Mesothelial cell of epicardium (in vitro differentiated cells): ENCODE data around the gene TMEM120B. TPM values are rescaled to one million over a fixed set of nuclear protein-coding genes. Genes with fewer than 3 reads are reported as not detected.
A peak's percentile ranks its signal among the peaks of the same experiment; 100 is the strongest.
"Not testable (repeated sequence)": the region's sequence is repeated elsewhere in the genome, so short reads cannot be mapped to it uniquely, and the experiment has no call there.

ENCODE experiments used
- DNase-seq, 2 experiments: peaks; one replicate each; pipeline ENCODE4 v3.0.0; 2021; ENCODE audit warnings: low spot score in 2 of 2; ENCODE audit not compliant: unreplicated experiment in 2 of 2
- H3K27ac Mint-ChIP-seq: 2 replicates; pipeline ENCODE4 v1.8.0; 2021; ENCODE audit warnings: mixed read lengths
- H3K27me3 Mint-ChIP-seq: 2 replicates; pipeline ENCODE4 v1.8.0; 2021; ENCODE audit warnings: low read depth, mixed read lengths
- H3K36me3 Mint-ChIP-seq: 2 replicates; pipeline ENCODE4 v1.8.0; 2021; ENCODE audit warnings: mixed read lengths
- H3K4me1 Mint-ChIP-seq: 2 replicates; pipeline ENCODE4 v1.8.0; 2021; ENCODE audit warnings: mixed read lengths
- H3K4me3 Mint-ChIP-seq: 2 replicates; pipeline ENCODE4 v1.8.0; 2021; ENCODE audit warnings: mild to moderate bottlenecking, moderate library complexity, mixed read lengths
- H3K9me3 Mint-ChIP-seq: 2 replicates; pipeline ENCODE4 v1.8.0; 2021; ENCODE audit warnings: mixed read lengths
- total RNA-seq: library from RNA; stranded (reverse); gene quantifications from 3 replicates; pipeline ENCODE4 v1.2.1, GENCODE V29; 2021
- TF ChIP-seq, protein P1 (sequence below): fragments of 200-600 bp; sonication (generic); IDR thresholded peaks from one replicate; pipeline ENCODE4 v1.5.0; 2021; ENCODE audit warnings: antibody characterized with exemption; ENCODE audit not compliant: unreplicated experiment

Gene TMEM120B
- 22.3 to 22.8 TPM (median 22.4 TPM) in 3 replicates for total RNA-seq

DNA sequence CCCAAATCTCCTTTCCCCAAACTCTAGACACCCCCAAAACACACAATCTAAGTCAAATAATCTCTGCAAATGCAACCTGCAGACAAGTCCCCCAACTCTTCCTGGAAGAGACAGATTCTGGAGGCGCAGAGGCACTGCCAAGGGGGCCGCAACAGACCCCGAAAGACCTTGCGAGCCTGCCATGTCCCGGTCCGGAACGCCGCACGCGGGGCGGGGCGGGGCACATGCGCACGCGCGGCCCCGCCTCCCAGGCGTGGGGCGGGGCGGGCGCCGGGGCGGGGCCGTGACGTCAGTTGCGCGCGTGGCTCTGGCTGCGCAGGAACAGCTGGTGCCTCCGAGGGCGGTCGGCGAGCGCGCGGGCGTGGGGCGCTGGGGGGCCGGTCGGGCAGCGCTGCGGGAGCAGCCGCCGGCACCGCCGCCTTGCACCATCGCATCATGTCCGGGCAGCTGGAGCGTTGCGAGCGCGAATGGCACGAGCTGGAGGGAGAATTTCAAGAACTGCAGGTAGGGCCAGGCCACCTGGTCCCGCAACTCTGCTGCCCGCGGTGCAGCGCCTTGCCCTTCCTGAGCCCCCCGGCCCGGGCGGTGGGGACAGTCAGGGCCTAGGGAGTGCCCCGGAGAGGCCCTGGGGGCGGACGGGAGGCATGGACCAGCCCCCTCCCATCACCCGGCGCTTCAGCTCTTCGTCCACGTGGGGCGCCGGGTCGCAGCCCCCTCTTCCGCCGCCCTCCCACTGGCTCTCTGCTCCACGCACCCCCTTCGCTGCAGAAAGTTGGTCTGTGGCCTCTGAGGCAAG lies at the start of gene TMEM120B:
TMEM120B (plus strand) TSS at position 292 of the 796 bp plus-strand sequence; CDS start at position 436, 144 bp downstream.
- H3K4me1 Mint-ChIP-seq = peaks cover 19% of the 10 kb centered on the region
- peak within 1 kb of the TSS; percentile 91 for H3K27ac Mint-ChIP-seq
- TF ChIP-seq, protein P1, sequence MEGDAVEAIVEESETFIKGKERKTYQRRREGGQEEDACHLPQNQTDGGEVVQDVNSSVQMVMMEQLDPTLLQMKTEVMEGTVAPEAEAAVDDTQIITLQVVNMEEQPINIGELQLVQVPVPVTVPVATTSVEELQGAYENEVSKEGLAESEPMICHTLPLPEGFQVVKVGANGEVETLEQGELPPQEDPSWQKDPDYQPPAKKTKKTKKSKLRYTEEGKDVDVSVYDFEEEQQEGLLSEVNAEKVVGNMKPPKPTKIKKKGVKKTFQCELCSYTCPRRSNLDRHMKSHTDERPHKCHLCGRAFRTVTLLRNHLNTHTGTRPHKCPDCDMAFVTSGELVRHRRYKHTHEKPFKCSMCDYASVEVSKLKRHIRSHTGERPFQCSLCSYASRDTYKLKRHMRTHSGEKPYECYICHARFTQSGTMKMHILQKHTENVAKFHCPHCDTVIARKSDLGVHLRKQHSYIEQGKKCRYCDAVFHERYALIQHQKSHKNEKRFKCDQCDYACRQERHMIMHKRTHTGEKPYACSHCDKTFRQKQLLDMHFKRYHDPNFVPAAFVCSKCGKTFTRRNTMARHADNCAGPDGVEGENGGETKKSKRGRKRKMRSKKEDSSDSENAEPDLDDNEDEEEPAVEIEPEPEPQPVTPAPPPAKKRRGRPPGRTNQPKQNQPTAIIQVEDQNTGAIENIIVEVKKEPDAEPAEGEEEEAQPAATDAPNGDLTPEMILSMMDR = no peak
- H3K36me3 Mint-ChIP-seq = no peaks in the 10 kb centered on the region
- no peaks in the 10 kb centered on the region for H3K9me3 Mint-ChIP-seq
- peak; percentile 79 to 88 for DNase-seq
- peak within 1 kb of the TSS; percentile 91 for H3K4me3 Mint-ChIP-seq
- H3K27me3 Mint-ChIP-seq = no peaks in the 10 kb centered on the region

DNA sequence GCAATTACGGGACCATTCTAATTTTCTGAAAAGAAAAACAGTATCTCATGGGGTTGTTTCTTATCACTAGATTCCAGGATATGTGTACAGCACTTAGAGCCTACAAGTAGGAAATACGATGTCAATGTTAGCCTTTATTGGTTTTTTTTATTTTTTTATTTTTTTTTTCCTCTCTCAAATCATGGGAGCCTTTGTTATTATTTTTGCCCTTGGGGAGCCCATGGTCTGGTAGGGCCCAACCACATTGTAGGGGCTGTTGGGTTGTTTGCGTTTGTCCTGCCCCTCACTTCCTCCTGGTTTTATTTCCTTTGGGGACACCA lies 49.0 kb upstream of the TMEM120B start:
- no peak overlapping the region for H3K4me3 Mint-ChIP-seq
- no peak for DNase-seq
- no peaks in the 10 kb centered on the region for H3K27me3 Mint-ChIP-seq
- peaks cover 10% of the 10 kb centered on the region for H3K4me1 Mint-ChIP-seq
- H3K27ac Mint-ChIP-seq = no peak overlapping the region
- no peaks in the 10 kb centered on the region for H3K9me3 Mint-ChIP-seq
- no peaks in the 10 kb centered on the region for H3K36me3 Mint-ChIP-seq
- TF ChIP-seq, protein P1 = no peak

GRCh38 chr12:121666829-121667228 lies 45.7 kb upstream of the TMEM120B start:
- H3K4me1 Mint-ChIP-seq, DNase-seq, H3K27ac Mint-ChIP-seq, H3K9me3 Mint-ChIP-seq, H3K4me3 Mint-ChIP-seq, H3K27me3 Mint-ChIP-seq, H3K36me3 Mint-ChIP-seq: not testable (repeated sequence)

DNA sequence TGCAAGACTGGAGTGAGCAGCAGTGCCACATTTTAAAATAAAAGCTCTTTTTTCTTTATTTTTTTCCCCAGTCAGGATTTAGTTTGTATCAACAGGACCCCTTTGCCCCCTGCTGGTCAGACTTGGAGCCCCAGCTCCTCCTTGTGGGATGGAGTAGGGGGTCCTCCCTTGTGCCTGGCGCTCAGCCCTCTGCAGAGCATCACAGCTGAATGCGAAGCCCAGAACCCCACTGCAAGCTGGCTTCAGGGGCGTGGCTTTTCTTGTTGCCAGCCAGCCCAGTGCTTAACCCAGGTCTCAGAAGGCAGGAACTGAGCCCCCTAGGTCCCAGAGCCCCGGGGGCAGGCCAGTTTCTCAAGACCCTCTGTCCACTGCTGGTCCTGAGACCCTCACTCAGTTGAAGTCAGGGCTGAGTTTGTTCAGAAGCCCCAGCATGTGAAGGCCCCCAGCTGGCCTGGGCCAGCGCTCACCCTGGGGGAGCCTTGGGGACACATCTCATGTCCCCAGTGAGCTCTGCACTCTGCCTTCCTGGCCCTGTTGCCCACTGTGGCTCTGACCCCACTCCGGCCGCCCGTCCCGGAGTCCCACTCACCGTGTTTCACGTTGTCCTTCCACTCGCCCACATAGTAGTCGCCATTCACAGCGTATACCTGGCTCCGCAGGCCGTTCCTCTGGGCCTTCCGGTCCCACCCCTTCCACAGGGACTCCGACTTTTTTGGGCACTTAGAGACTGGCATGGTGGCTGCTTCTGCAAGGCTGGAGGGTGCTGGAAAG lies 43.6 kb upstream of the TMEM120B start:
- Mint-ChIP-seq H3K27ac (peak overlapping the region; percentile 4), H3K4me1 (peaks cover 12% of the 10 kb centered on the region), H3K36me3 (no peaks in the 10 kb centered on the region), H3K4me3 (no peak overlapping the region), H3K27me3 (no peaks in the 10 kb centered on the region), H3K9me3 (no peaks in the 10 kb centered on the region)
- TF ChIP-seq, protein P1 = peak; percentile 86
- DNase-seq = peak; percentile 53 to 77

DNA sequence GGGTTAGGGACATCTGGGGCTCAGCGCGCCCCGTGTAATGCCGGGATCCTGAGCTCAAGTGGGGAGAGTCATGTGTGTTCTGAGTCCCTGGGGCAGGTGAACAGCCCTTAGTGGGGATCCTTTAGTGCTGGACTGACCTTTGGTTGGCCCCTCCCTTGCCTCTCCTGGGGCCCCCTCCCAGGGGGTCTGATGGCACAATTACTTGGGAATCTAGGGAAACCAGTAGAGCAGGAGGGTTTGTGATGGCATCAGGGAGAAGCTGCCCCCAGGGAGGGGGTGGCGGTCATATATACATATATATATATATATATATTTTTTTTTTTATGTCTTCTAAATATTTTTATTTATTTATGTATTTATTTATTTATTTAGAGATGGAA lies 43.0 kb upstream of the TMEM120B start, which contains the start of gene MORN3:
MORN3 (minus strand) TSS at position 134 of the 380 bp plus-strand sequence. CDS start 171 bp downstream, outside the sequence.
- Mint-ChIP-seq H3K4me1 (peaks cover 12% of the 10 kb centered on the region), H3K27me3 (no peaks in the 10 kb centered on the region), H3K36me3 (no peaks in the 10 kb centered on the region), H3K27ac (peak within 1 kb of the TSS; percentile 4), H3K4me3 (no peak within 1 kb of the TSS), H3K9me3 (no peaks in the 10 kb centered on the region)
- TF ChIP-seq, protein P1 = no peak
- no peak for DNase-seq

DNA sequence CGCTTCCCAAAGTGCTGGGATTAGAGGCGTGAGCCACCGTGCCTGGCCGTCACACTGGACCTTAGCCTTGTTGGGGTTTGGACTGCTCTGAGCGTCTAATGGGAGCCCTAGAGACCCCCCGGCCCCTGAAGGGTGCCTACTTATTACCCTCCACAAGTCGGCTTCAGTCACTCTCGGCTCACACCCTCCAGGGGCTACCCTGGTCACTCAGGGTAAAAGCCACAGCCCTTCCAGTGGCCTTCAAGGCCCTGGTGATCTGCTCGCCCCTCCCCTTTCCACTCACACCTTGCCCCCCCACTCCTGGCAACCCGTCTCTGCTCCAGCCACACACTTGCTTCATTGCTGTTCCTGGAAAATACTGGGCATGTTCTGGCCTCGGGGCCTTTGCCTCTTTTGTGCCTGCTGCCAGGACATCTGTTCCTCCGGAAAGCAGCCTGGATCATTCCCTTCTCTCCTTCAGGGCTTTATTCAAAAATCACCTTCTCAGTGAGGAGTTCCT lies 39.5 kb upstream of the TMEM120B start:
- Mint-ChIP-seq H3K4me1 (peaks cover 12% of the 10 kb centered on the region), H3K9me3 (no peaks in the 10 kb centered on the region), H3K27ac (peak overlapping the region; percentile 73), H3K36me3 (no peaks in the 10 kb centered on the region), H3K27me3 (no peaks in the 10 kb centered on the region), H3K4me3 (peak overlapping the region; percentile 80)
- TF ChIP-seq, protein P1 = no peak
- DNase-seq = no peak
